Measurements from ENCODE around the gene PHLDB1. TPM values are rescaled to one million over a fixed set of nuclear protein-coding genes. Genes with fewer than 3 reads are reported as not detected.

The PHLDB1 gene
- total and polyA plus RNA-seq, 2 of the 8 experiments (the other 6 are each of a cell fraction or from before 2014, with no cell fraction given) = 53.9 to 74.8 TPM

DNA sequence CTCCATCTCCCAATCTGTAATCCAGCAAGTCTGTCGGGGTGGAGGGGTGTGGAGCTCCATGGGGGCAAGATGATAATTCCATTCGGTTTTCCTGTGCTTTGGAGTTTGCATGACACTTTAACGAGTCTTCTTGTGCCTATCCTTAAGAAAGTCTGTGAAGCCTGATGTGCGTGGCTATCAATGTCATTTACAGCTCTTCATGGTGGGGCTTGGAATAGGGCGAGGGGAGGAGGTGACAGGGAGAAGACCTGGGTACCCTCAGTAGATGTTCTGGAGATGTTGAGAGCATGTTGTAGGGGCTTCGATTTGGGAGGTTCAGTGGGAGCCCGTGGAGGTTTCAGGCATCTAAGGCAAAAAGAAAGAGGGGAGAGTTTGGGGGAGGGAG lies 579 bp upstream of the PHLDB1 start:
- Histone ChIP-seq H3K4me1 (replicated peaks in 1 of 4; ENCODE audit: control insufficient read depth in 3 of 4, insufficient read depth in 4 of 4, low read length in 3 of 4) (peaks cover 12 to 36% (median 14%) of the 10 kb centered on the region in 4 experiments), H3K79me2 (ENCODE audit: control insufficient read depth in 1 of 2, insufficient read depth in 2 of 2, low read length in 2 of 2) (no peaks in the 10 kb centered on the region), H4K20me1 (replicated peaks in 1 of 2; ENCODE audit: control insufficient read depth in 1 of 2, insufficient read depth in 2 of 2, low read length in 2 of 2) (peaks cover 5 to 9% of the 10 kb centered on the region in 2 experiments), H3K23me2 (ENCODE audit: low read depth, low read length) (peaks cover 32% of the 10 kb centered on the region; the same call in 1 of the 2 replicates), H2BK20ac (ENCODE audit: low read length) (no peak overlapping the region), H3K79me1 (ENCODE audit: low read depth, low read length) (no peaks in the 10 kb centered on the region), H3K4ac (replicated peaks; ENCODE audit: insufficient read length, low read depth, low read length) (no peak overlapping the region), H4K91ac (replicated peaks; ENCODE audit: insufficient read length, low read length) (no peak overlapping the region), H2AFZ (ENCODE audit: low read length) (no peak overlapping the region), H3K27ac (ENCODE audit: low read depth, low read length) (no peak overlapping the region), H3K14ac (ENCODE audit: insufficient read length) (no peak overlapping the region), H4K5ac (ENCODE audit: insufficient read length, low read depth, low read length) (no peak overlapping the region), H3K4me2 (ENCODE audit: insufficient read depth in 1 of 2, low read depth in 2 of 2, low read length in 2 of 2) (peak overlapping the region in 1 of 2 experiments; percentile 83; a peak in 1 of 4 replicates), H3K4me3 (ENCODE audit: extremely low read depth in 1 of 4, insufficient read depth in 2 of 4, low read depth in 3 of 4, low read length in 4 of 4) (no peak overlapping the region), H2BK120ac (replicated peaks; ENCODE audit: low read depth, low read length) (no peak overlapping the region), H3K9me3 (ENCODE audit: insufficient read depth in 2 of 2, low read depth in 1 of 2, low read length in 1 of 2) (no peaks in the 10 kb centered on the region; a peak in 1 of 4 replicates), H4K8ac (ENCODE audit: extremely low read depth, insufficient read depth, low read length) (no peak overlapping the region), H3K36me3 (ENCODE audit: control insufficient read depth in 2 of 4, insufficient read depth in 4 of 4, low read length in 3 of 4) (peaks cover 0 to 19% (median 5%) of the 10 kb centered on the region in 4 experiments; a peak in 5 of 8 replicates), H3K18ac (ENCODE audit: extremely low read depth, low read length) (no peak overlapping the region), H2AK5ac (ENCODE audit: low read depth, low read length) (no peak overlapping the region), H3K56ac (replicated peaks; ENCODE audit: insufficient read length, low read depth, low read length) (no peak overlapping the region), H3K9ac (replicated peaks in 1 of 4; ENCODE audit: extremely low read depth in 1 of 4, low read depth in 3 of 4, low read length in 3 of 4) (no peak overlapping the region), H2BK15ac (ENCODE audit: low read length) (no peak overlapping the region), H2BK12ac (ENCODE audit: low read depth, low read length) (no peak overlapping the region), H3K23ac (ENCODE audit: insufficient read length) (no peak overlapping the region), H3K27me3 (replicated peaks in 1 of 4; ENCODE audit: control insufficient read depth in 3 of 4, extremely low read depth in 1 of 4, insufficient read depth in 3 of 4, low read length in 3 of 4) (peaks cover 45 to 75% (median 73%) of the 10 kb centered on the region in 4 experiments), H2BK5ac (ENCODE audit: low read depth, low read length) (no peak overlapping the region)
- ChIA-PET CTCF (ENCODE audit: partially characterized antibody) (interaction anchor here (0.6 to 25.3 kb wide), 14 partner anchors 7 to 1345 kb away, joined by 3 to 435 read pairs (median 4); partner anchors contain the start of gene TREH), POLR2A (ENCODE audit: partially characterized antibody) (interaction anchor here (0.9 to 28.7 kb wide), 6 partner anchors 13 to 404 kb away, joined by 3 to 574 read pairs (median 7); no protein-coding TSS in a partner anchor)
- FAIRE-seq (no peak), DNase-seq (ENCODE audit: low read depth in 1 of 2, low spot score in 2 of 2) (no peak)
- TF ChIP-seq CTBP2 (IDR thresholded peaks at IDR 0.05; ENCODE audit: borderline replicate concordance, insufficient read depth, insufficient read length, low read length) (no peak), FOSL1 (IDR thresholded peaks at IDR 0.05; ENCODE audit: insufficient read depth, low read depth, low read length) (no peak)
- 79% methylated on average over 7 of the region's 7 CpGs; no CpG with 5 or more reads in 1 of the 2 experiments for WGBS, 2 experiments (ENCODE audit: extremely low coverage in 1 of 2, insufficient coverage in 1 of 2, insufficient read length in 1 of 2, insufficient replicate concordance in 2 of 2, low coverage in 1 of 2, low lambda C conversion rate in 2 of 2, missing lambda C conversion rate in 1 of 2)

Data from H1 (cell line).